IMR-90 (cell line): ENCODE data around the gene COL25A1. TPM values are rescaled to one million over a fixed set of nuclear protein-coding genes. Genes with fewer than 3 reads are reported as not detected.

Experiments
- ATAC-seq: fragments of 200-7000 bp; cut with Tn5 transposase; 2 replicates; pipeline ENCODE4 v1.9.1; 2020; ENCODE audit warnings: low read depth, mild to moderate bottlenecking, moderate library complexity
- BruUV-seq: library from RNA; stranded (reverse); fragments of 400-500 nt; replicated peaks from 2 replicates; lab custom pipeline; 2021; lab: Mats Ljungman, UMichigan
- CTCF ChIA-PET: fragments of 300-600 bp; formaldehyde crosslinking; extraction: SDS; loops from one replicate; lab custom pipeline; 2021; ENCODE audit warnings: antibody characterized with exemption; lab: Yijun Ruan, JAX
- POLR2A ChIA-PET: fragments of 300-600 bp; sonication (Branson Sonifier 250); formaldehyde crosslinking; loops from one replicate; lab custom pipeline; 2022; ENCODE audit warnings: antibody characterized with exemption; ENCODE audit not compliant: unreplicated experiment; lab: Charles Lee
- DNase-seq: peaks from one replicate; pipeline ENCODE4 v3.0.0; 2013
- H2AFZ ChIP-seq: replicated peaks from 2 replicates; pipeline ENCODE3; 2013; ENCODE audit warnings: low read length, mild to moderate bottlenecking; ENCODE audit not compliant: poor library complexity
- H2AK5ac ChIP-seq: 2 replicates; pipeline ENCODE4 v1.6.1; 2013; ENCODE audit warnings: low read depth, low read length, inconsistent platforms
- H2AK9ac ChIP-seq: replicated peaks from 2 replicates; pipeline ENCODE3; 2013; ENCODE audit warnings: mild to moderate bottlenecking, low read depth, low read length, moderate library complexity; ENCODE audit not compliant: poor library complexity
- H2BK120ac ChIP-seq: 2 replicates; pipeline ENCODE4 v1.6.1; 2013; ENCODE audit warnings: low read depth, low read length, inconsistent platforms
- H2BK15ac ChIP-seq: 3 replicates; pipeline ENCODE4 v1.6.1; 2013; ENCODE audit warnings: low read depth, low read length, inconsistent platforms
- H2BK20ac ChIP-seq: 2 replicates; pipeline ENCODE4 v1.6.1; 2013; ENCODE audit warnings: low read depth, mild to moderate bottlenecking, inconsistent platforms, low read length, moderate library complexity
- H2BK5ac ChIP-seq: 2 replicates; pipeline ENCODE4 v1.6.1; 2013; ENCODE audit warnings: mild to moderate bottlenecking, low read depth, low read length, inconsistent platforms; ENCODE audit not compliant: poor library complexity, severe bottlenecking
- H3K14ac ChIP-seq: replicated peaks from 2 replicates; pipeline ENCODE4 v1.6.1; 2013; ENCODE audit warnings: low read depth, low read length, inconsistent platforms
- H3K18ac ChIP-seq: 2 replicates; pipeline ENCODE4 v1.6.1; 2013; ENCODE audit warnings: low read depth, low read length, control low read depth
- H3K23ac ChIP-seq: 2 replicates; pipeline ENCODE4 v1.6.1; 2013; ENCODE audit warnings: low read depth, low read length, inconsistent platforms
- H3K27ac ChIP-seq: 2 replicates; pipeline ENCODE4 v1.5.1; 2013; ENCODE audit warnings: mild to moderate bottlenecking, control low read depth, low read length; ENCODE audit not compliant: insufficient read depth
- H3K27me3 ChIP-seq: 2 replicates; pipeline ENCODE4 v1.6.1; 2013; ENCODE audit warnings: low read length; ENCODE audit not compliant: control insufficient read depth, insufficient read depth
- H3K36me3 ChIP-seq: 2 replicates; pipeline ENCODE4 v1.6.1; 2013; ENCODE audit warnings: low read length, mixed read lengths; ENCODE audit not compliant: control insufficient read depth, insufficient read depth
- H3K4ac ChIP-seq: 2 replicates; pipeline ENCODE4 v1.6.1; 2013; ENCODE audit warnings: low read depth, low read length, inconsistent platforms
- H3K4me1 ChIP-seq: 2 replicates; pipeline ENCODE4 v1.6.1; 2013; ENCODE audit warnings: low read length, mixed read lengths; ENCODE audit not compliant: control insufficient read depth, insufficient read depth
- H3K4me2 ChIP-seq: 2 replicates; pipeline ENCODE4 v1.6.1; 2013; ENCODE audit warnings: low read depth, mild to moderate bottlenecking, control low read depth, low read length, moderate library complexity
- H3K4me3 ChIP-seq: 2 replicates; pipeline ENCODE4 v1.5.1; 2013; ENCODE audit warnings: low read depth, mild to moderate bottlenecking, control low read depth, low read length, moderate library complexity; ENCODE audit not compliant: insufficient read depth
- H3K56ac ChIP-seq: 2 replicates; pipeline ENCODE4 v1.6.1; 2013; ENCODE audit warnings: low read length, inconsistent platforms; ENCODE audit not compliant: insufficient read depth; ENCODE audit errors: extremely low read depth
- H3K79me1 ChIP-seq, 2 experiments: 2 replicates each; pipeline ENCODE4 v1.6.1; 2013; ENCODE audit warnings: low read length in 2 of 2, inconsistent platforms in 1 of 2, low read depth in 1 of 2
- H3K9ac ChIP-seq: 2 replicates; pipeline ENCODE4 v1.6.1; 2013; ENCODE audit warnings: low read depth, low read length, control low read depth
- H3K9me1 ChIP-seq: 2 replicates; pipeline ENCODE4 v1.6.1; 2013; ENCODE audit warnings: low read length, inconsistent platforms; ENCODE audit not compliant: insufficient read depth
- H3K9me3 ChIP-seq: 2 replicates; pipeline ENCODE4 v1.6.1; 2013; ENCODE audit warnings: low read length; ENCODE audit not compliant: control insufficient read depth, insufficient read depth
- H4K20me1 ChIP-seq: 2 replicates; pipeline ENCODE4 v1.6.1; 2013; ENCODE audit warnings: low read length, inconsistent platforms; ENCODE audit not compliant: insufficient read depth
- H4K5ac ChIP-seq: 2 replicates; pipeline ENCODE4 v1.6.1; 2013; ENCODE audit warnings: mild to moderate bottlenecking, low read depth, low read length, control low read depth
- H4K8ac ChIP-seq, 2 experiments: 2 replicates each; pipeline ENCODE4 v1.6.1; 2013; ENCODE audit warnings: low read depth in 2 of 2, low read length in 2 of 2, control low read depth in 1 of 2, inconsistent platforms in 1 of 2
- H4K91ac ChIP-seq: 2 replicates; pipeline ENCODE4 v1.6.1; 2013; ENCODE audit warnings: low read depth, low read length, inconsistent platforms; ENCODE audit not compliant: insufficient read depth
- BHLHE40 ChIP-seq: fragments of 150-350 bp; IDR thresholded peaks from 2 replicates; pipeline ENCODE4 v1.6.1; 2016; ENCODE audit warnings: mild to moderate bottlenecking, low read depth, low read length
- CHD1 ChIP-seq: IDR thresholded peaks from 2 replicates; pipeline ENCODE4 v1.6.1; 2012; ENCODE audit warnings: low read depth, low read length, improper control_type of control experiment
- FOS ChIP-seq: fragments of 150-350 bp; IDR thresholded peaks from 2 replicates; pipeline ENCODE4 v1.6.1; 2016; ENCODE audit warnings: low read depth, low read length
- MAFK ChIP-seq: IDR thresholded peaks from 2 replicates; pipeline ENCODE4 v1.6.1; 2012; ENCODE audit warnings: low read depth, low read length, improper control_type of control experiment
- MAZ ChIP-seq: IDR thresholded peaks from 2 replicates; pipeline ENCODE4 v1.6.1; 2012; ENCODE audit warnings: low read depth, mild to moderate bottlenecking, low read length, improper control_type of control experiment, moderate library complexity, borderline replicate concordance
- MXI1 ChIP-seq: IDR thresholded peaks from 2 replicates; pipeline ENCODE4 v1.6.1; 2012; ENCODE audit warnings: low read depth, mild to moderate bottlenecking, low read length, moderate library complexity, borderline replicate concordance
- NFE2L2 ChIP-seq: fragments of 150-350 bp; IDR thresholded peaks from 2 replicates; pipeline ENCODE4 v1.6.1; 2016; ENCODE audit warnings: low read depth, mild to moderate bottlenecking, low read length
- POLR2A ChIP-seq: IDR thresholded peaks from 2 replicates; pipeline ENCODE4 v1.6.1; 2012; ENCODE audit warnings: mild to moderate bottlenecking, low read depth, low read length
- RAD21 ChIP-seq: IDR thresholded peaks from 2 replicates; pipeline ENCODE4 v1.6.1; 2012; ENCODE audit warnings: low read length, improper control_type of control experiment
- SMC3 ChIP-seq: fragments of 150-350 bp; IDR thresholded peaks from 2 replicates; pipeline ENCODE4 v1.6.1; 2016; ENCODE audit warnings: low read depth, mild to moderate bottlenecking, antibody characterized with exemption, low read length, moderate library complexity
- USF2 ChIP-seq: fragments of 150-350 bp; IDR thresholded peaks from 2 replicates; pipeline ENCODE4 v1.6.1; 2017; ENCODE audit warnings: mild to moderate bottlenecking, antibody characterized with exemption, low read length, low read depth
- WGBS, 2 experiments: methylation state at CpG; one replicate each; pipeline versions ENCODE4 v1.1.5 to v1.1.7; 2013; ENCODE audit warnings: missing lambda C conversion rate in 2 of 2; ENCODE audit not compliant: insufficient read length in 1 of 2; ENCODE audit errors: extremely low coverage in 2 of 2; 5-methylcytosine and 5-hydroxymethylcytosine counted together
- dilution Hi-C: fragments of 300-500 bp; cut with HindIII; formaldehyde crosslinking; loops from one replicate; pipeline ENCODE4 v1.14.3; 2018; ENCODE audit warnings: low sequenced_read_pairs; ENCODE audit not compliant: unreplicated experiment
- in situ Hi-C: fragments of 300-500 bp; cut with MboI; formaldehyde crosslinking; loops from 3 replicates; pipeline ENCODE4 v1.14.3; 2019; ENCODE audit warnings: low sequenced_read_pairs, inconsistent platforms, mixed read lengths
- intact Hi-C: fragments of 100-400 bp; cut with micrococcal nuclease; formaldehyde crosslinking; loops from 2 replicates; pipeline ENCODE4 v1.10.0; 2022
- polyA plus RNA-seq, 3 experiments: library from polyadenylated mRNA; depleted of rRNA; stranded (reverse); fragments of >200 nt; gene quantifications; 2 replicates each; pipeline ENCODE4 v1.2.3, GENCODE V29; 2012; ENCODE audit warnings: low replicate concordance in 1 of 3
- total RNA-seq: library from RNA; depleted of rRNA; stranded (reverse); fragments of >200 nt; gene quantifications from 2 replicates; pipeline ENCODE4 v1.2.3, GENCODE V29; 2012
- TF ChIP-seq, protein P1 (sequence below): fragments of 150-350 bp; IDR thresholded peaks from 2 replicates; pipeline ENCODE4 v1.6.1; 2016; ENCODE audit warnings: low read depth, mild to moderate bottlenecking, low read length, moderate library complexity, borderline replicate concordance
- TF ChIP-seq, protein P2 (sequence below): conservative IDR thresholded peaks from 2 replicates; pipeline ENCODE4 v1.5.1; 2012; ENCODE audit warnings: mild to moderate bottlenecking, low read depth, low read length, improper control_type of control experiment

Gene COL25A1
- total and polyA plus RNA-seq, 2 of the 4 experiments (the other 2 are of a cell fraction) = under 0.01 to 0.05 TPM

- no peaks in the 10 kb centered on the region for H3K79me1 ChIP-seq
- no peak overlapping the region for H3K14ac ChIP-seq
- H3K9ac ChIP-seq = no peak overlapping the region
- no peak overlapping the region for H3K27ac ChIP-seq
- H2AFZ ChIP-seq = no peak overlapping the region
- H4K20me1 ChIP-seq = no peaks in the 10 kb centered on the region
- no peak overlapping the region for H2AK5ac ChIP-seq
- H4K5ac ChIP-seq = no peak overlapping the region
- ChIA-PET POLR2A (no interaction called here), CTCF (interaction anchor here (0.6 kb wide), 1 partner anchor 111 kb away, joined by 6 read pairs; no protein-coding TSS in a partner anchor)
- H3K23ac ChIP-seq = no peak overlapping the region
- no peak overlapping the region for H3K56ac ChIP-seq
- no peak overlapping the region for H3K18ac ChIP-seq
- no peak for TF ChIP-seq FOS
- TF ChIP-seq NFE2L2 = no peak
- TF ChIP-seq MXI1 = no peak
- TF ChIP-seq POLR2A = no peak
- TF ChIP-seq RAD21 = no peak
- no peak for TF ChIP-seq BHLHE40
- TF ChIP-seq USF2 = no peak
- TF ChIP-seq MAZ = no peak
- TF ChIP-seq, protein P1, sequence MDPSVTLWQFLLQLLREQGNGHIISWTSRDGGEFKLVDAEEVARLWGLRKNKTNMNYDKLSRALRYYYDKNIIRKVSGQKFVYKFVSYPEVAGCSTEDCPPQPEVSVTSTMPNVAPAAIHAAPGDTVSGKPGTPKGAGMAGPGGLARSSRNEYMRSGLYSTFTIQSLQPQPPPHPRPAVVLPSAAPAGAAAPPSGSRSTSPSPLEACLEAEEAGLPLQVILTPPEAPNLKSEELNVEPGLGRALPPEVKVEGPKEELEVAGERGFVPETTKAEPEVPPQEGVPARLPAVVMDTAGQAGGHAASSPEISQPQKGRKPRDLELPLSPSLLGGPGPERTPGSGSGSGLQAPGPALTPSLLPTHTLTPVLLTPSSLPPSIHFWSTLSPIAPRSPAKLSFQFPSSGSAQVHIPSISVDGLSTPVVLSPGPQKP = no peak
- TF ChIP-seq MAFK = no peak
- TF ChIP-seq, protein P2, sequence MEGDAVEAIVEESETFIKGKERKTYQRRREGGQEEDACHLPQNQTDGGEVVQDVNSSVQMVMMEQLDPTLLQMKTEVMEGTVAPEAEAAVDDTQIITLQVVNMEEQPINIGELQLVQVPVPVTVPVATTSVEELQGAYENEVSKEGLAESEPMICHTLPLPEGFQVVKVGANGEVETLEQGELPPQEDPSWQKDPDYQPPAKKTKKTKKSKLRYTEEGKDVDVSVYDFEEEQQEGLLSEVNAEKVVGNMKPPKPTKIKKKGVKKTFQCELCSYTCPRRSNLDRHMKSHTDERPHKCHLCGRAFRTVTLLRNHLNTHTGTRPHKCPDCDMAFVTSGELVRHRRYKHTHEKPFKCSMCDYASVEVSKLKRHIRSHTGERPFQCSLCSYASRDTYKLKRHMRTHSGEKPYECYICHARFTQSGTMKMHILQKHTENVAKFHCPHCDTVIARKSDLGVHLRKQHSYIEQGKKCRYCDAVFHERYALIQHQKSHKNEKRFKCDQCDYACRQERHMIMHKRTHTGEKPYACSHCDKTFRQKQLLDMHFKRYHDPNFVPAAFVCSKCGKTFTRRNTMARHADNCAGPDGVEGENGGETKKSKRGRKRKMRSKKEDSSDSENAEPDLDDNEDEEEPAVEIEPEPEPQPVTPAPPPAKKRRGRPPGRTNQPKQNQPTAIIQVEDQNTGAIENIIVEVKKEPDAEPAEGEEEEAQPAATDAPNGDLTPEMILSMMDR = no peak
- TF ChIP-seq SMC3 = no peak
- no peak for TF ChIP-seq CHD1
- H3K36me3 ChIP-seq = no peaks in the 10 kb centered on the region
- H3K4me3 ChIP-seq = no peak overlapping the region
- H2AK9ac ChIP-seq = no peak overlapping the region
- H4K8ac ChIP-seq = no peak overlapping the region
- no peaks in the 10 kb centered on the region for H3K27me3 ChIP-seq
- in situ Hi-C loops (no loop called here), intact Hi-C loops (no loop called here), dilution Hi-C loops (no loop called here)
- H2BK20ac ChIP-seq = no peak overlapping the region
- BruUV-seq = no TSS peak
- peaks cover 2% of the 10 kb centered on the region; the same call in 1 of the 2 replicates for H3K4me1 ChIP-seq
- no peak overlapping the region for H2BK15ac ChIP-seq
- no peak overlapping the region for H3K4me2 ChIP-seq
- DNase-seq = no peak
- no peak for ATAC-seq
- no peaks in the 10 kb centered on the region for H3K9me3 ChIP-seq
- peaks cover 4% of the 10 kb centered on the region for H3K9me1 ChIP-seq
- no peak overlapping the region for H3K4ac ChIP-seq
- no peak overlapping the region for H2BK5ac ChIP-seq
- 100% methylated on average over 1 of the region's 3 CpGs; no CpG with 5 or more reads in 1 of the 2 experiments for whole genome bisulfite sequencing, 2 experiments
- H4K91ac ChIP-seq = no peak overlapping the region
- no peak overlapping the region for H2BK120ac ChIP-seq
Measured at GRCh38 chr4:108933046-108933445, 369.4 kb downstream of the COL25A1 start.
